Gastroesophageal sphincter (tissue), 3 donors: ENCODE results near the gene IQSEC1.

ENCODE experiments used
- EP300 ChIP-seq: sonication (generic); formaldehyde crosslinking; IDR thresholded peaks from one replicate; pipeline ENCODE4 v1.6.1; 2017; ENCODE audit warnings: antibody characterized with exemption, mild to moderate bottlenecking
- TF ChIP-seq, protein P1 (sequence below), 4 experiments: fragments of 200-600 bp in 2 of 4; fragments of 450-650 bp in 2 of 4; sonication (generic) in 1 of 4; IDR thresholded peaks; one replicate each; pipeline ENCODE4 v1.5.1; 2017 to 2019; ENCODE audit warnings: antibody characterized with exemption in 4 of 4, mild to moderate bottlenecking in 2 of 4, moderate library complexity in 2 of 4

DNA sequence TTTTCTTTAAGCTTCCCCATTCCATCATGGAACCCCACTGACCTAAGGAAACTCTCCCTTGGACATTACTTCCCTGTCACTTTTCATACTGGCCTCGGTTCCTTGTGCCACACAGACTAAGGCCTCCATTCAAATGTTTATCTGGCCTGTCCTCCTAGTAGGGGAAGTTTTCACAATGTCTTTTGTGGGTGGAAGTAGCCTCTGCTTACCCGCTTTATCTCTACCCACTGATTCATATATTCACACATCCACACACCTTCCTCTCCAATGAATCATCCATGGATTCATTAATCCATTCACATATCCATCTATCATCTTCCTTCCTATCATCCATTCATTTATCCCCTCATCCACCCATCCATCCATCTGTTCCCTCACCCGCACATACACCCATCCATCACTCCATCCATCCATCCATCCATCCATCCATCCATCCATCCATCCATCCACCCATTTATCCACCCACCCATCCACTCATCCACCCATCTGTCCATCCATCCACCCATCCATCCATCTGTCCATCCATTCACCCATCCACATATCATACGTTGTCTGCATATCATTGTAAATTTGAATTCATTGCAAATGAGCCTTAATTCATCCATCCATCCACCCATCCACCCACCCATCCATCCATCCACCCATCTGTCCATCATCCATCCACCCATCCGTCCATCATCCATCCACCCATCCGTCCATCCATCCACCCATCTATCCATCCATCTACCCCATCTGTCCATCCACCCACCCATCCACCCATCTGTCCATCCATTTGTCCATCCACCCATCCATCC is 49.1 kb downstream of the IQSEC1 start:
- TF ChIP-seq, protein P1, sequence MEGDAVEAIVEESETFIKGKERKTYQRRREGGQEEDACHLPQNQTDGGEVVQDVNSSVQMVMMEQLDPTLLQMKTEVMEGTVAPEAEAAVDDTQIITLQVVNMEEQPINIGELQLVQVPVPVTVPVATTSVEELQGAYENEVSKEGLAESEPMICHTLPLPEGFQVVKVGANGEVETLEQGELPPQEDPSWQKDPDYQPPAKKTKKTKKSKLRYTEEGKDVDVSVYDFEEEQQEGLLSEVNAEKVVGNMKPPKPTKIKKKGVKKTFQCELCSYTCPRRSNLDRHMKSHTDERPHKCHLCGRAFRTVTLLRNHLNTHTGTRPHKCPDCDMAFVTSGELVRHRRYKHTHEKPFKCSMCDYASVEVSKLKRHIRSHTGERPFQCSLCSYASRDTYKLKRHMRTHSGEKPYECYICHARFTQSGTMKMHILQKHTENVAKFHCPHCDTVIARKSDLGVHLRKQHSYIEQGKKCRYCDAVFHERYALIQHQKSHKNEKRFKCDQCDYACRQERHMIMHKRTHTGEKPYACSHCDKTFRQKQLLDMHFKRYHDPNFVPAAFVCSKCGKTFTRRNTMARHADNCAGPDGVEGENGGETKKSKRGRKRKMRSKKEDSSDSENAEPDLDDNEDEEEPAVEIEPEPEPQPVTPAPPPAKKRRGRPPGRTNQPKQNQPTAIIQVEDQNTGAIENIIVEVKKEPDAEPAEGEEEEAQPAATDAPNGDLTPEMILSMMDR (IDR thresholded peaks at IDR 0.05), result no peak
- TF ChIP-seq EP300, result no peak
